K562 (cell line): ENCODE data around the gene ALG11. TPM values are rescaled to one million over a fixed set of nuclear protein-coding genes. Genes with fewer than 3 reads are reported as not detected.

Experiments used
- BRF1 ChIP-seq: IDR thresholded peaks from 3 replicates; pipeline ENCODE4 v1.6.1; 2011; ENCODE audit warnings: borderline replicate concordance, mild to moderate bottlenecking; ENCODE audit not compliant: insufficient read length; ENCODE audit errors: extremely low read depth
- ETV5 ChIP-seq: sonication (generic); formaldehyde crosslinking; IDR thresholded peaks from 2 replicates; pipeline ENCODE4 v1.4.0; 2020; ENCODE audit warnings: low read depth, mild to moderate bottlenecking, missing genetic modification reagents
- GABPB1 ChIP-seq: sonication (generic); formaldehyde crosslinking; IDR thresholded peaks from 2 replicates; pipeline ENCODE4 v1.8.0; 2022; ENCODE audit warnings: mild to moderate bottlenecking, missing genetic modification reagents
- NELFE ChIP-seq: IDR thresholded peaks from 2 replicates; pipeline ENCODE4 v1.6.1; 2011; ENCODE audit warnings: mild to moderate bottlenecking; ENCODE audit not compliant: insufficient read depth, insufficient read length
- ZBTB7A ChIP-seq: IDR thresholded peaks from 2 replicates; pipeline ENCODE4 v1.6.1; 2011; ENCODE audit warnings: low read depth, mild to moderate bottlenecking, low read length, moderate library complexity, borderline replicate concordance; ENCODE audit not compliant: control insufficient read depth
- ZNF175 ChIP-seq: fragments of 200-800 bp; sonication (Bioruptor generic); IDR thresholded peaks from 2 replicates; pipeline ENCODE4 v1.6.1; 2016; ENCODE audit warnings: low read depth, mild to moderate bottlenecking, missing genetic modification characterization, missing compliant biosample characterization
- polyA plus RNA-seq, 8 experiments: library from polyadenylated mRNA; depleted of rRNA in 4 of 8; stranded (reverse) in 5 of 8; unstranded in 3 of 8; fragments of >200 nt; fragmentation: Nextera tagmentation in 2 of 8; fragmentation: Illumina TruSeq in 1 of 8; extraction: Ambion mirVana in 2 of 8; extraction: Trizol in 1 of 8; gene quantifications; 2 replicates each; pipeline versions ENCODE4 v1.2.1 to v1.2.3, GENCODE V29; 2011 to 2014; ENCODE audit warnings: inconsistent platforms in 1 of 8, missing spikeins in 1 of 8
- total RNA-seq, 7 experiments: library from RNA; depleted of rRNA in 6 of 7; stranded (reverse); fragments of >200 nt in 6 of 7; fragmentation: Illumina TruSeq in 2 of 7; extraction: Trizol in 2 of 7; gene quantifications; 2 replicates each; pipeline versions ENCODE4 v1.2.1 to v1.2.3, GENCODE V29; 2011 to 2021; ENCODE audit warnings: low replicate concordance in 1 of 7
- TF ChIP-seq, protein P1 (sequence below), 2 experiments: fragments of 450-650 bp in 1 of 2; sonication (generic) in 1 of 2; formaldehyde crosslinking in 1 of 2; IDR thresholded peaks; 2 replicates each; pipeline versions ENCODE4 v1.7.1 to v1.9.0; 2016 to 2022; ENCODE audit warnings: inconsistent platforms in 1 of 2, mild to moderate bottlenecking in 1 of 2, missing genetic modification reagents in 1 of 2
- TF ChIP-seq, protein P2 (sequence below): fragments of 450-650 bp; IDR thresholded peaks from 2 replicates; pipeline ENCODE4 v1.6.1; 2016; ENCODE audit warnings: low read depth

The ALG11 gene
- total and polyA plus RNA-seq, 9 of the 15 experiments (the other 6 are each of a cell fraction or from before 2014, with no cell fraction given): 7.3 to 19.2 (median 16.3) TPM

DNA sequence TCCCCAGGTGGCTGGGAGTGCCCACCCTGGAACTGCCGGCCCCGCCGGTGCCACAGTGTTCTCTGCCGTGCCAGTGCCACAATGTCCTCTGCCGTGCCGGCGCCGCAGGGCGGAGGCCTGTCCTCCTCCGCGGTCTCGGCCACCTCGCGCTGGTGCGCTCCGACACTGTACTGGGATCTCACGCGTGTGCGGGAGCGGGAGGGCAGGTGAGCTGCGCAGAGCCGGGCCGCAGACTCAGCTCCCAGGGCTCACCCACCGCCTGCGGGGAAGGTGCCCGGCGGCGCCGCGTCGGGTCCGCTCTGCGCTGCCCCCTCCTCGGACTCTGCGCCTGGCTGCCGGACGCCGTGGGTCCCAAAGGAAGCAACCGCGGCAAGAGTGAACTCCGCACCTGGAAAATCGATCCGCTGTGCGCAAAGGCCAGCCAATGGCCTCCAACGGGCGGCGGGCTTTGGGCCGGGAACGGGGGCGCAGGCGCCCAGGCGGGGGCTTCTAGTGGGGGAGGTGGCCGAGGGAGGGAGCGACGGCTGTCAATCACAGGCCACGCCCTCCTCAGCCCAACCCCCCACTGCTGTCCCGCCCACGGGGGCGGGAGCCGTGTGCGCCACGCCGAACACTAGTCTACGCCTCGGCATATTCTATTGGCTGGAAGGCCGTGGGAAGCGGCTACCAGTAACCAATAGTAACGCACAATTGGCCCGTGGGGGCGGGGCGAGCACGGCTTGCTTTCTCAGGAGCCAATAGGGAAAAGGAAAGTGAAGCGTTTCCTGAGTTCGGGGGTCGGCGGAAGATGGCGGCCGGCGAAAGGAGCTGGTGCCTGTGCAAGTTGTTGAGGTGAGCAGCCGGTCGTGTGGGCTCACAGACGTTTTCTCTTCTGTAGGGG is at the start of gene ALG11 (continued):
- TF ChIP-seq, protein P1, sequence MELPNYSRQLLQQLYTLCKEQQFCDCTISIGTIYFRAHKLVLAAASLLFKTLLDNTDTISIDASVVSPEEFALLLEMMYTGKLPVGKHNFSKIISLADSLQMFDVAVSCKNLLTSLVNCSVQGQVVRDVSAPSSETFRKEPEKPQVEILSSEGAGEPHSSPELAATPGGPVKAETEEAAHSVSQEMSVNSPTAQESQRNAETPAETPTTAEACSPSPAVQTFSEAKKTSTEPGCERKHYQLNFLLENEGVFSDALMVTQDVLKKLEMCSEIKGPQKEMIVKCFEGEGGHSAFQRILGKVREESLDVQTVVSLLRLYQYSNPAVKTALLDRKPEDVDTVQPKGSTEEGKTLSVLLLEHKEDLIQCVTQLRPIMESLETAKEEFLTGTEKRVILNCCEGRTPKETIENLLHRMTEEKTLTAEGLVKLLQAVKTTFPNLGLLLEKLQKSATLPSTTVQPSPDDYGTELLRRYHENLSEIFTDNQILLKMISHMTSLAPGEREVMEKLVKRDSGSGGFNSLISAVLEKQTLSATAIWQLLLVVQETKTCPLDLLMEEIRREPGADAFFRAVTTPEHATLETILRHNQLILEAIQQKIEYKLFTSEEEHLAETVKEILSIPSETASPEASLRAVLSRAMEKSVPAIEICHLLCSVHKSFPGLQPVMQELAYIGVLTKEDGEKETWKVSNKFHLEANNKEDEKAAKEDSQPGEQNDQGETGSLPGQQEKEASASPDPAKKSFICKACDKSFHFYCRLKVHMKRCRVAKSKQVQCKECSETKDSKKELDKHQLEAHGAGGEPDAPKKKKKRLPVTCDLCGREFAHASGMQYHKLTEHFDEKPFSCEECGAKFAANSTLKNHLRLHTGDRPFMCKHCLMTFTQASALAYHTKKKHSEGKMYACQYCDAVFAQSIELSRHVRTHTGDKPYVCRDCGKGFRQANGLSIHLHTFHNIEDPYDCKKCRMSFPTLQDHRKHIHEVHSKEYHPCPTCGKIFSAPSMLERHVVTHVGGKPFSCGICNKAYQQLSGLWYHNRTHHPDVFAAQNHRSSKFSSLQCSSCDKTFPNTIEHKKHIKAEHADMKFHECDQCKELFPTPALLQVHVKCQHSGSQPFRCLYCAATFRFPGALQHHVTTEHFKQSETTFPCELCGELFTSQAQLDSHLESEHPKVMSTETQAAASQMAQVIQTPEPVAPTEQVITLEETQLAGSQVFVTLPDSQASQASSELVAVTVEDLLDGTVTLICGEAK (IDR thresholded peaks at IDR 0.05): peak; percentile 72
- TF ChIP-seq, protein P1 (CRISPR knock-in tag; IDR thresholded peaks at IDR 0.05): no peak
- TF ChIP-seq, protein P2, sequence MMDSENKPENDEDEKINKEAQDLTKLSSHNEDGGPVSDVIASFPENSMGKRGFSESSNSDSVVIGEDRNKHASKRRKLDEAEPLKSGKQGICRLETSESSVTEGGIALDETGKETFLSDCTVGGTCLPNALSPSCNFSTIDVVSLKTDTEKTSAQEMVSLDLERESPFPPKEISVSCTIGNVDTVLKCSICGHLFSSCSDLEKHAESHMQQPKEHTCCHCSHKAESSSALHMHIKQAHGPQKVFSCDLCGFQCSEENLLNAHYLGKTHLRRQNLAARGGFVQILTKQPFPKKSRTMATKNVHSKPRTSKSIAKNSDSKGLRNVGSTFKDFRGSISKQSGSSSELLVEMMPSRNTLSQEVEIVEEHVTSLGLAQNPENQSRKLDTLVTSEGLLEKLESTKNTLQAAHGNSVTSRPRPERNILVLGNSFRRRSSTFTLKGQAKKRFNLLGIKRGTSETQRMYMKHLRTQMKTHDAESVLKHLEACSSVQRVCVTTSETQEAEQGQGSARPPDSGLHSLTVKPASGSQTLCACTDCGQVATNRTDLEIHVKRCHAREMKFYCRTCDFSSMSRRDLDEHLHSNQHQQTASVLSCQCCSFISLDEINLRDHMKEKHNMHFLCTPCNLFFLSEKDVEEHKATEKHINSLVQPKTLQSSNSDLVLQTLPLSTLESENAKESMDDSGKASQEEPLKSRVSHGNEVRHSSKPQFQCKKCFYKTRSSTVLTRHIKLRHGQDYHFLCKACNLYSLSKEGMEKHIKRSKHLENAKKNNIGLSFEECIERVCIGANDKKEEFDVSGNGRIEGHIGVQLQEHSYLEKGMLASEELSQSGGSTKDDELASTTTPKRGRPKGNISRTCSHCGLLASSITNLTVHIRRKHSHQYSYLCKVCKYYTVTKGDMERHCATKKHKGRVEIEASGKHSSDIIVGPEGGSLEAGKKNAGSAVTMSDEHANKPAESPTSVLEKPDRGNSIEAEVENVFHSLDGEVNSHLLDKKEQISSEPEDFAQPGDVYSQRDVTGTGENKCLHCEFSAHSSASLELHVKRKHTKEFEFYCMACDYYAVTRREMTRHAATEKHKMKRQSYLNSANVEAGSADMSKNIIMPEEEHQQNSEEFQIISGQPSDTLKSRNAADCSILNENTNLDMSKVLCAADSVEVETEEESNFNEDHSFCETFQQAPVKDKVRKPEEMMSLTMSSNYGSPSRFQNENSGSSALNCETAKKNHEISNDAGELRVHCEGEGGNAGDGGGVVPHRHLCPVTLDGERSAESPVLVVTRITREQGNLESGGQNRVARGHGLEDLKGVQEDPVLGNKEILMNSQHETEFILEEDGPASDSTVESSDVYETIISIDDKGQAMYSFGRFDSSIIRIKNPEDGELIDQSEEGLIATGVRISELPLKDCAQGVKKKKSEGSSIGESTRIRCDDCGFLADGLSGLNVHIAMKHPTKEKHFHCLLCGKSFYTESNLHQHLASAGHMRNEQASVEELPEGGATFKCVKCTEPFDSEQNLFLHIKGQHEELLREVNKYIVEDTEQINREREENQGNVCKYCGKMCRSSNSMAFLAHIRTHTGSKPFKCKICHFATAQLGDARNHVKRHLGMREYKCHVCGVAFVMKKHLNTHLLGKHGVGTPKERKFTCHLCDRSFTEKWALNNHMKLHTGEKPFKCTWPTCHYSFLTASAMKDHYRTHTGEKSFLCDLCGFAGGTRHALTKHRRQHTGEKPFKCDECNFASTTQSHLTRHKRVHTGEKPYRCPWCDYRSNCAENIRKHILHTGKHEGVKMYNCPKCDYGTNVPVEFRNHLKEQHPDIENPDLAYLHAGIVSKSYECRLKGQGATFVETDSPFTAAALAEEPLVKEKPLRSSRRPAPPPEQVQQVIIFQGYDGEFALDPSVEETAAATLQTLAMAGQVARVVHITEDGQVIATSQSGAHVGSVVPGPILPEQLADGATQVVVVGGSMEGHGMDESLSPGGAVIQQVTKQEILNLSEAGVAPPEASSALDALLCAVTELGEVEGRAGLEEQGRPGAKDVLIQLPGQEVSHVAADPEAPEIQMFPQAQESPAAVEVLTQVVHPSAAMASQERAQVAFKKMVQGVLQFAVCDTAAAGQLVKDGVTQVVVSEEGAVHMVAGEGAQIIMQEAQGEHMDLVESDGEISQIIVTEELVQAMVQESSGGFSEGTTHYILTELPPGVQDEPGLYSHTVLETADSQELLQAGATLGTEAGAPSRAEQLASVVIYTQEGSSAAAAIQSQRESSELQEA: no peak
- TF ChIP-seq BRF1 (no peak), GABPB1 (CRISPR knock-in tag) (peak; percentile 44; the same call in 1 of the 2 replicates), ZNF175 (CRISPR knock-in tag) (no peak), ZBTB7A (peak; percentile 89), ETV5 (CRISPR knock-in tag) (0 out of 2 replicates have a peak, but pooled peaks have one; percentile 31), NELFE (no peak)
